D721Med (cell line): ENCODE data around the gene DCHS2.
A peak's percentile ranks its signal among the peaks of the same experiment; 100 is the strongest.

Experiments used
- DNase-seq: peaks from one replicate; pipeline ENCODE4 v3.0.0; 2011; ENCODE audit warnings: low spot score; ENCODE audit not compliant: insufficient read length
- FAIRE-seq: peaks from 2 replicates; lab custom pipeline; 2011; peaks lifted over from hg19 to GRCh38; lab: Jason Lieb, UNC
- TF ChIP-seq, protein P1 (sequence below): IDR thresholded peaks from 2 replicates; pipeline ENCODE4 v1.5.1; 2012; ENCODE audit warnings: mild to moderate bottlenecking, control low read depth; ENCODE audit not compliant: insufficient read depth; ENCODE audit errors: missing control alignments

DCHS2 gene

DNA sequence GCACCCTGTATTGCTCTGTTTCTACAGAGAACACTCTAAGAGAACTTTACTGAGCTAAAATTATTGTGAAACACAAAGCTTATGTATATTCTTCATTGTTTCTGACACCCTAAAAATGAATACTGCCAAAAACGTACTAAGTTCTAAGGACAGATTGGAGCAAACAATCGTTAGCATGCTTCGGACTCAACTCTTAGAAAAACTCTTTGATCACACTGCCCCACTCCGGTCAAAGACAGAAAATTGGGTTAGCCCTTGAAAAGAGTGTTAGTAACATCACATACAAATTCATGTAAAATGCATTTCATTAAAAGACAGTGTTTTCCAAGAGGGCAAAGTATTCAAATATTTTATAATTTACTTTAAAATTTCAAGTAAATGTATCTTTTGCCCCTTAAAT lies 177.4 kb downstream of the DCHS2 start:
- TF ChIP-seq, protein P1, sequence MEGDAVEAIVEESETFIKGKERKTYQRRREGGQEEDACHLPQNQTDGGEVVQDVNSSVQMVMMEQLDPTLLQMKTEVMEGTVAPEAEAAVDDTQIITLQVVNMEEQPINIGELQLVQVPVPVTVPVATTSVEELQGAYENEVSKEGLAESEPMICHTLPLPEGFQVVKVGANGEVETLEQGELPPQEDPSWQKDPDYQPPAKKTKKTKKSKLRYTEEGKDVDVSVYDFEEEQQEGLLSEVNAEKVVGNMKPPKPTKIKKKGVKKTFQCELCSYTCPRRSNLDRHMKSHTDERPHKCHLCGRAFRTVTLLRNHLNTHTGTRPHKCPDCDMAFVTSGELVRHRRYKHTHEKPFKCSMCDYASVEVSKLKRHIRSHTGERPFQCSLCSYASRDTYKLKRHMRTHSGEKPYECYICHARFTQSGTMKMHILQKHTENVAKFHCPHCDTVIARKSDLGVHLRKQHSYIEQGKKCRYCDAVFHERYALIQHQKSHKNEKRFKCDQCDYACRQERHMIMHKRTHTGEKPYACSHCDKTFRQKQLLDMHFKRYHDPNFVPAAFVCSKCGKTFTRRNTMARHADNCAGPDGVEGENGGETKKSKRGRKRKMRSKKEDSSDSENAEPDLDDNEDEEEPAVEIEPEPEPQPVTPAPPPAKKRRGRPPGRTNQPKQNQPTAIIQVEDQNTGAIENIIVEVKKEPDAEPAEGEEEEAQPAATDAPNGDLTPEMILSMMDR, result peak; percentile 30
- DNase-seq (no peak), FAIRE-seq (no peak)

DNA sequence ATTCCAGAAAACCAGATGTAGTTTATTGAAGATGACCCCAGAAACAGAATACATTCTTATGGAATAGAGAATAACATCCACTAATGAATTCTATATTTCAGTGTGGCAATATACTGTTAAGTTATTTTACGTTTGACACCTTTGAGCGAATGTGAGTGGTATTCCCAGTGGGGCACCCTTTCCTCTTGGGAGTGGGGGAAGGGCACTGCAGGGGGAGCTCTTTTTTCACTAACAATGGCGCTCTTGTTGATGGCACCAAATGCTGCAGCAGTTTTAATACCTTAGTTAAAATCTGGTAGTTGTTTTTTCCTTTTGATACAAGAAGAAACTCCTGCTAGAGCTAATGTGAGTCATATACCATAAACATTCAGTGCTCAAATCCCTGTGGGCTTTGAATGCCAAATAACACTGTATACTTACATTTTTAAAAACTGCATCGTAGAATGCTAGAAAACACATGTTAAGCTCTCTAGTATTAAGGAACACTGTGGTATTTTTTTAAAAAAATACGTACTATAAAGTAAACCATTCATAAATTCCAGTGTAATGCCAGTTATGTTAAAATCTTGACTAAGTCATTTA lies 178.5 kb downstream of the DCHS2 start:
- DNase-seq, result no peak
- TF ChIP-seq, protein P1, result no peak
- FAIRE-seq, result peak; percentile 21

GRCh38 chr4:154312246-154312645 lies 179.4 kb downstream of the DCHS2 start:
- no peak for FAIRE-seq
- no peak for DNase-seq

DNA sequence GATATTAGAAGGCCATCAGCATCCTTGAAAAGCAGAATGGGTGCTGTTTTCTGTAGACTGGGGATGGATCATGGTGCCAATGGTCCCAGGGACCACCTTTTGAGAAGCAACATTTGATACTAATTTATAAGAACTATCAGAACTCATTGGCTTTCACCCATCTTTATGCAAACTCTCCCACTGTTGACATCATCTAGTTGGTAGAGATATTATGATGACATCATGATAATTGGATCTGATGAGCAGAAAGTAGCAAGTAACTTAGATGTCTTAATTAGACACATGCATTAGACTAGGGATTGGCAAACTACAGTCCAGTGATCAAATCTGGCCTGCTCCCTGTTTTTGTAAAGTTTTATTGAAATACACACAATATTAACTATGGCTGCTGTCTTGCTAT lies 181.0 kb downstream of the DCHS2 start:
- TF ChIP-seq, protein P1, result no peak
- FAIRE-seq, result no peak

More at GRCh38 chr4:154312246-154312645, 179.4 kb downstream of the DCHS2 start:
- TF ChIP-seq, protein P1, result no peak

DNA sequence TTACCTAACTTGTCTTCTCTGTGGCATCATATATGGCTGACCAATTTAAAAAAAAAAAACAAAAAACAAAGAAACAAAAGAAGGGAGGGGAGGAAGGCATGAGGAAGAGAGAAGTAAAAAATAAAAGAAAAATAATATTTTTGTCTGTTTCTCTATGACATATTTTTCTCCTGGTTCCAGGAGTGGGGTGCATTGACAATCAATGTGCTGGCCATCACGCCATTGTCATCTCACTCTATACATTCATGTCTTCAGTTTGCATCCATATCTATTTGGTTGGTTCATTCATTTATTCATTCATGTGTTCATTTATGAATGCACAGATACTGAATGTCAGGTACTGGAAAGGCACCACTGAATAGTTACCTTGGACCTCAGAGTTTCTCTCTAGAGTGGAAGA lies 183.4 kb downstream of the DCHS2 start:
- DNase-seq, result no peak
- FAIRE-seq, result no peak
- TF ChIP-seq, protein P1, result no peak

More for the DNA sequence above, 181.0 kb downstream of the DCHS2 start:
- no peak for DNase-seq

- TF ChIP-seq, protein P1, result no peak
- FAIRE-seq (no peak), DNase-seq (no peak)
Measured at GRCh38 chr4:154307451-154307850, 184.1 kb downstream of the DCHS2 start.

- DNase-seq (no peak), FAIRE-seq (no peak)
- TF ChIP-seq, protein P1, result no peak
Measured at GRCh38 chr4:154305616-154306015, 186.0 kb downstream of the DCHS2 start.
